Suprapubic skin (tissue), 4 donors: Measurements from ENCODE around the gene ALOX15. TPM values are rescaled to one million over a fixed set of nuclear protein-coding genes. Genes with fewer than 3 reads are reported as not detected.

Experiments
- DNase-seq, 2 donors: peaks; one replicate each; pipeline ENCODE4 v3.0.0-alpha.2; 2019; ENCODE audit warnings: low spot score in 2 of 2
- H3K27ac ChIP-seq: fragments of 200-600 bp; sonication (generic); one replicate; pipeline ENCODE4 v1.5.1; 2019
- H3K27me3 ChIP-seq: fragments of 200-600 bp; sonication (generic); one replicate; pipeline ENCODE4 v1.5.1; 2019
- H3K36me3 ChIP-seq: fragments of 200-600 bp; sonication (generic); one replicate; pipeline ENCODE4 v1.5.1; 2019
- H3K4me1 ChIP-seq: fragments of 200-600 bp; sonication (generic); one replicate; pipeline ENCODE4 v1.5.1; 2019
- H3K4me3 ChIP-seq: fragments of 200-600 bp; sonication (generic); one replicate; pipeline ENCODE4 v1.5.1; 2019; ENCODE audit warnings: mild to moderate bottlenecking
- H3K9me3 ChIP-seq: fragments of 200-600 bp; sonication (generic); one replicate; pipeline ENCODE4 v1.5.1; 2019
- EP300 ChIP-seq: sonication (generic); formaldehyde crosslinking; IDR thresholded peaks from one replicate; pipeline ENCODE4 v1.6.1; 2017; ENCODE audit warnings: antibody characterized with exemption
- POLR2A ChIP-seq, 2 donors: fragments of 450-650 bp; IDR thresholded peaks; one replicate each; pipeline ENCODE4 v1.6.1; 2017; ENCODE audit warnings: antibody characterized with exemption in 2 of 2, mild to moderate bottlenecking in 2 of 2, moderate library complexity in 2 of 2
- POLR2AphosphoS5 ChIP-seq, 3 donors: sonication (generic); formaldehyde crosslinking; IDR thresholded peaks; one replicate each; pipeline ENCODE4 v1.6.1; 2017; ENCODE audit warnings: antibody characterized with exemption in 3 of 3
- WGBS: methylation state at CpG from one replicate; pipeline ENCODE4 v1.1.5; 2018; 5-methylcytosine and 5-hydroxymethylcytosine counted together
- total RNA-seq, 4 donors: library from RNA; depleted of rRNA; stranded (reverse); fragments of >200 nt; gene quantifications; one replicate each; pipeline ENCODE4 v1.1.0, GENCODE V29; 2016
- TF ChIP-seq, protein P1 (sequence below), 2 donors: fragments of 200-600 bp in 1 of 2; fragments of 450-650 bp in 1 of 2; sonication (generic) in 1 of 2; IDR thresholded peaks; one replicate each; pipeline ENCODE4 v1.5.1; 2016 to 2019; ENCODE audit warnings: antibody characterized with exemption in 2 of 2, mild to moderate bottlenecking in 1 of 2, moderate library complexity in 1 of 2

Gene ALOX15
- total RNA-seq, 4 donors from 2014 or later, result 0.15 to 1.5 (median 0.36) TPM

DNA sequence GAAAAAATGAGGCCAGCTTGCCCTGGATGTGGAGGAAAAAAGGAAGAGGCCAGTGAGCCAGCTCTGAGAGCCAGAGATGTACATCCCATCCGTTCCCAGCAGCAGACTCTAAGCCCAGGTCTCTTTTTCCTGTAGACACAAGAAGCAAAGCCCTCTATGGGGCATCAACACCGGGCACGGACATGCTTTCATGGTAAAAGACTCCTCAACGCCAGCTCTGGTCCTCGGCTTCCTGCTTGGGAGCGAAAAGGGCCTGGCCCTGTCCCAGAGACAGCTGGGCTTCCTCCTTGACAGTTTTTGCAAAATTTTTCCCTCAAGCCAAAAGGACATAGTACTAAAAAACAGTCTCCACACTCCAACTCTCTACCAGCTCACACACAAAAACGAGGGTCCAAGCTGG lies 35.3 kb upstream of the ALOX15 start:
- Histone ChIP-seq H3K36me3 (peaks cover 95% of the 10 kb centered on the region), H3K4me3 (no peak overlapping the region), H3K9me3 (no peaks in the 10 kb centered on the region), H3K27me3 (no peaks in the 10 kb centered on the region), H3K27ac (no peak overlapping the region), H3K4me1 (no peaks in the 10 kb centered on the region)
- WGBS, result 94% methylated on average over 7 of the region's 7 CpGs
- DNase-seq, result peak in 1 of 2 donors; percentile 59
- TF ChIP-seq, protein P1, sequence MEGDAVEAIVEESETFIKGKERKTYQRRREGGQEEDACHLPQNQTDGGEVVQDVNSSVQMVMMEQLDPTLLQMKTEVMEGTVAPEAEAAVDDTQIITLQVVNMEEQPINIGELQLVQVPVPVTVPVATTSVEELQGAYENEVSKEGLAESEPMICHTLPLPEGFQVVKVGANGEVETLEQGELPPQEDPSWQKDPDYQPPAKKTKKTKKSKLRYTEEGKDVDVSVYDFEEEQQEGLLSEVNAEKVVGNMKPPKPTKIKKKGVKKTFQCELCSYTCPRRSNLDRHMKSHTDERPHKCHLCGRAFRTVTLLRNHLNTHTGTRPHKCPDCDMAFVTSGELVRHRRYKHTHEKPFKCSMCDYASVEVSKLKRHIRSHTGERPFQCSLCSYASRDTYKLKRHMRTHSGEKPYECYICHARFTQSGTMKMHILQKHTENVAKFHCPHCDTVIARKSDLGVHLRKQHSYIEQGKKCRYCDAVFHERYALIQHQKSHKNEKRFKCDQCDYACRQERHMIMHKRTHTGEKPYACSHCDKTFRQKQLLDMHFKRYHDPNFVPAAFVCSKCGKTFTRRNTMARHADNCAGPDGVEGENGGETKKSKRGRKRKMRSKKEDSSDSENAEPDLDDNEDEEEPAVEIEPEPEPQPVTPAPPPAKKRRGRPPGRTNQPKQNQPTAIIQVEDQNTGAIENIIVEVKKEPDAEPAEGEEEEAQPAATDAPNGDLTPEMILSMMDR (IDR thresholded peaks at IDR 0.05), result no peak
- TF ChIP-seq POLR2AphosphoS5 (IDR thresholded peaks at IDR 0.05) (no peak), POLR2A (IDR thresholded peaks at IDR 0.05) (no peak), EP300 (no peak)

DNA sequence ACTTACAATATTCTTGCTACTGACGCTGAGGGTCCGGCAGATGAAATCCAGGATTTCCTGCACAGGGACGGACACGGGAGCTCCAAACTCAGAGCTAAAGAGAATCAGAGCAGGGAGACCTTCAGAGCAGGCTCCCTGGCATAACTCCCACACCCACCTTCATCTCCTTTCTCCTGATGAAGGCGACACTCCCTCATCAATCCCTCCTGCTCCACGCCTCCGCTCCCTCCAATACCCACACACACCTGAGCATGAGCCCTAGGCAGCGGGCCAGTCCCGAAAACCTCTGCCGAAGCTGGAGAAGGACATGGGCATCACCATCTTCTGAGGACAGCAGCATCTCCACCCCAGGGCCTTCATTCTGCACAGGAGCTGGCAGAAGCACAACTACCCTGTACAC lies 34.3 kb upstream of the ALOX15 start:
- no peaks in the 10 kb centered on the region for H3K9me3 ChIP-seq
- no peak overlapping the region for H3K27ac ChIP-seq
- WGBS, result 95% methylated on average over 10 of the region's 10 CpGs
- H3K4me3 ChIP-seq, result no peak overlapping the region
- peaks cover 95% of the 10 kb centered on the region for H3K36me3 ChIP-seq
- H3K4me1 ChIP-seq, result no peaks in the 10 kb centered on the region
- TF ChIP-seq EP300 (no peak), POLR2A (IDR thresholded peaks at IDR 0.05) (no peak), POLR2AphosphoS5 (IDR thresholded peaks at IDR 0.05) (no peak)
- TF ChIP-seq, protein P1 (IDR thresholded peaks at IDR 0.05), result no peak
- no peak for DNase-seq
- no peaks in the 10 kb centered on the region for H3K27me3 ChIP-seq

DNA sequence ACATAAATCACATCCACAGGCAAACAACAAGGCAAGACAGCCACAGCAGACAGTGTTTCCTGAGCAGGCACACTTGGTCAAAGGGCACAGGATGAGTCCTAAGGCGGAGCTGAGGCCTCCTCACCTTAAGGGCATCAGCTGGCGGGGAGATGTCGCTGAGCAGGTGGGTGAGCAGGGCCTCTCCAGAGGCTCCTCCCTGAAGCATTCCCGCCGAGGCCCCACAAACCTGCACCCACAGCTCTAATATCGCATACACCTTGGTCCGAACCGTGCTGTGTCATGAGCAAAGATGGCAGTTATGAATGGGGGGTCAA lies 33.2 kb upstream of the ALOX15 start:
- TF ChIP-seq, protein P1 (IDR thresholded peaks at IDR 0.05), result no peak
- no peak for TF ChIP-seq EP300
- TF ChIP-seq POLR2A (IDR thresholded peaks at IDR 0.05), result no peak
- no peak for TF ChIP-seq POLR2AphosphoS5 (IDR thresholded peaks at IDR 0.05)
- WGBS, result 100% methylated on average over 5 of the region's 8 CpGs
- no peaks in the 10 kb centered on the region for H3K9me3 ChIP-seq
- H3K27ac ChIP-seq, result no peak overlapping the region
- H3K4me3 ChIP-seq, result no peak overlapping the region
- no peaks in the 10 kb centered on the region for H3K4me1 ChIP-seq
- H3K27me3 ChIP-seq, result no peaks in the 10 kb centered on the region
- peaks cover 90% of the 10 kb centered on the region for H3K36me3 ChIP-seq
- no peak for DNase-seq

DNA sequence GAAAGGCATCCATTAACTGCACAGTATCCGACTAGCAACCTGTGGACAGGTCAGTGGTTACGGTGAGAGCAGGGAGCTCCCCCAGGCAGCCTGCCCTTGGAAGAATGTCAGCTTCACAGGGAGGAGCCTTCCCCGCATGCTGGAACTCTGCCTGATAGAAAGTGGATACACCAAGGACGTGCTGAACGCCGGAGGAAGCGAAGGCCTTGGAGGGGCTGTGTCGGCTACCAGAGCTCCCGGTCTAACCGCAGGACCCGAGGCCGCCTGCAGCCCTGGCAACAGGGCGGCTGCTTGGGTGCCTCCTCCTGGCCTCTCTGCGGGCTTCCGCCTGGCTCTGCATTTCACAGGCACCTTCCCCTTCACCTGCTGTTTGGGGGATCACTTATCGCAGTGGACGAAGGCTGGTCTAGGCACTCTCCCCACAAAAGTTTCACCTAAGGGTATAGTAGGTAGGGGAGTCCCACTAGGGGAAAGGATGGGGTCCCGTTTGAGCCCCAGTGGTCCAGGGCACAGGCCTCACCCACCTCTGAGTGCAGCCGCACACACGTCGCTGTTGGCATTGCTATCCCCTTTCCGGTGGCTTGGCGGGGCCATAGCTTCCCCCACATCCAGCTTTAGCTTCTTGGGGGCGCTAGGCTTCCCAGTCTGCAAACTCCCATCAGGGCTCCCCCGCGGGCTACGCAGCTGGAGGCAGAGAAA lies 32.7 kb upstream of the ALOX15 start:
- Histone ChIP-seq H3K36me3 (peaks cover 86% of the 10 kb centered on the region), H3K4me3 (no peak overlapping the region), H3K9me3 (no peaks in the 10 kb centered on the region), H3K27me3 (no peaks in the 10 kb centered on the region), H3K27ac (no peak overlapping the region), H3K4me1 (no peaks in the 10 kb centered on the region)
- TF ChIP-seq, protein P1 (IDR thresholded peaks at IDR 0.05), result no peak
- no peak for TF ChIP-seq POLR2A (IDR thresholded peaks at IDR 0.05)
- no peak for TF ChIP-seq POLR2AphosphoS5 (IDR thresholded peaks at IDR 0.05)
- no peak for TF ChIP-seq EP300
- WGBS, result 87% methylated on average over 12 of the region's 27 CpGs
- peak in 1 of 2 donors; percentile 70 for DNase-seq

DNA sequence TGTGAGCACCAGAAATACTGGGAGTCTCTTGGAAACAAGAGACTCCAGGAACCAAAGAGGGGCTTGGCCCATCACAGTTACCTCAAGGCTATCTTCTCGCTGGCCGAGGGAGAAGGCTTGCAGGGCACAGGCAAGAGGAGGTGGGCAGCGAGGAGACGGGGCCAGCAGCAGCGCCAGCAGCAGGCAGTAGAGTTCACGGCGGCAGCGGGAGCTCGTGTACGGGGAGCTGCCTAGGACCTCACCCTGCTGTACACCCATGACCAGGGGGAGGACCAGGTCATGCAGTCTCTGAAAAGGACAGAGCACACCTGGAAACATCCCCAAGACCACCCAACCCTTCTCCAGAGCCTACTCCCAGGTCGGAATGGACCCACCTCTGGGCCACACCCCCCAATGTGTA lies 31.7 kb upstream of the ALOX15 start:
- Histone ChIP-seq H3K4me1 (no peaks in the 10 kb centered on the region), H3K9me3 (no peaks in the 10 kb centered on the region), H3K27me3 (no peaks in the 10 kb centered on the region), H3K4me3 (no peak overlapping the region), H3K36me3 (peaks cover 77% of the 10 kb centered on the region), H3K27ac (no peak overlapping the region)
- peak in 1 of 2 donors; percentile 28 for DNase-seq
- WGBS, result 93% methylated on average over 11 of the region's 11 CpGs
- no peak for TF ChIP-seq POLR2A (IDR thresholded peaks at IDR 0.05)
- TF ChIP-seq POLR2AphosphoS5 (IDR thresholded peaks at IDR 0.05), result no peak
- no peak for TF ChIP-seq EP300
- TF ChIP-seq, protein P1 (IDR thresholded peaks at IDR 0.05), result no peak
